HG03342 (cell line): ENCODE data around the gene APOL3.
"Not testable (repeated sequence)": the region's sequence is repeated elsewhere in the genome, so short reads cannot be mapped to it uniquely, and the experiment has no call there.

Experiments used
- ATAC-seq: cut with Tn5 transposase; IDR thresholded peaks from one replicate; pipeline ENCODE4 v1.9.1; 2021; ENCODE audit warnings: mild to moderate bottlenecking, moderate library complexity; ENCODE audit not compliant: unreplicated experiment

The APOL3 gene

GRCh38 chr22:36104435-36104834 is 56.1 kb downstream of the APOL3 start:
- no peak for ATAC-seq

- ATAC-seq, result no peak
Observed at GRCh38 chr22:36103891-36104290, 56.7 kb downstream of the APOL3 start.

GRCh38 chr22:36102995-36103394 is 57.6 kb downstream of the APOL3 start:
- no peak for ATAC-seq

GRCh38 chr22:36101756-36102155 is 58.8 kb downstream of the APOL3 start:
- ATAC-seq, result no peak

GRCh38 chr22:36100908-36101307 is 59.6 kb downstream of the APOL3 start:
- ATAC-seq, result not testable (repeated sequence)

GRCh38 chr22:36100134-36100824 is 60.3 kb downstream of the APOL3 start:
- no peak for ATAC-seq

GRCh38 chr22:36099561-36099960 is 61.0 kb downstream of the APOL3 start:
- ATAC-seq, result not testable (repeated sequence)

- no peak for ATAC-seq
Observed at GRCh38 chr22:36097880-36098279, 62.7 kb downstream of the APOL3 start.

GRCh38 chr22:36090772-36091171 is 69.8 kb downstream of the APOL3 start:
- not testable (repeated sequence) for ATAC-seq
